ENCODE data around the gene LMBR1L.
A peak's percentile ranks its signal among the peaks of the same experiment; 100 is the strongest.
"Not testable (repeated sequence)": the region's sequence is repeated elsewhere in the genome, so short reads cannot be mapped to it uniquely, and the experiment has no call there.

LMBR1L gene

GRCh38 chr12:49084438-49084837, 26.2 kb downstream of the LMBR1L start:
- no peak for DNase-seq

GRCh38 chr12:49079793-49080192, 30.9 kb downstream of the LMBR1L start:
- no peak for DNase-seq

GRCh38 chr12:49070971-49071370, 39.7 kb downstream of the LMBR1L start:
- DNase-seq, result no peak

DNA sequence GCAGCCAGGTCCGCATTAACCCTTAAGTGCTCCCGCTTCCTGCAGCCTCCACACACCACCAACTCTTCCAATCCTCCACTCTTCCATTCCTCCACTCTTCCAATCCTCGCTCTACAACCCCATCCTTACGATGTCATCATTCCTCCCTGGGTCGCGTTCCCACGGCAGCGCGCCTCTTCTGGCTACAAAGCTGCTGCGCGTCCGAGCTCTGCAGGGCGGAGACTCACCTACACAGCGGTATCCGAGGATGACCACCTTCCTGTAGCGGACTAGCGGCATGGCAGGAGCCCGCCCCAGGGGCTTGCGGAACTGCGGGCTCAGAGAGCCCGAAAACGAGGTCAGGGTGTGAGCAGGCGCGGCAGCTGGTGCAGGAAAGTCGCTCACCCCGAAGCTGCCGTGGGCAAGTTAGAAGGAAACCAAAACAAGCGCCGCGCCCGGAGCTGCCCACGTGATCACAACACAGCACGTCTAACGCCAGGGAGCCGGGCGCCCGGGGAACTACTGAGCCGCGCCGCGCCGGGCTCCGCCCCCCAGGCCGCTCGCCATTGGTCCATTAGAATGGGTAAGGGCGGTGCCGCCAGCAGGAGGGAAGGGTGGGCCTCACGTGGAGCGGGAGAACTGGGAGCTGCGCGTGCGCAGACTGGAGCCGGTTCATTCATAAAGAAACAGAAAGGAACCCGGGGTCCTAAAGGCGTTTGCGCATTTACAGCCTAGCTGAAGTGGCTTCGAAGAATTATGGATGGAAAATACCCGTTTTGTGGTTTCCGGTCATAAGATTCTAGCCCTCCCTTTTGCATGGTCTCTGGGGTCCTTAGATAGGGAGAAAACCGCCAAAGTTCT, 40.9 kb downstream of the LMBR1L start, which contains the start of gene RHEBL1:
TSS of gene RHEBL1 (minus strand) at position 473 of the 840 bp plus-strand sequence. CDS start at position 279, 194 bp downstream.
- peak; percentile 91 for DNase-seq

DNA sequence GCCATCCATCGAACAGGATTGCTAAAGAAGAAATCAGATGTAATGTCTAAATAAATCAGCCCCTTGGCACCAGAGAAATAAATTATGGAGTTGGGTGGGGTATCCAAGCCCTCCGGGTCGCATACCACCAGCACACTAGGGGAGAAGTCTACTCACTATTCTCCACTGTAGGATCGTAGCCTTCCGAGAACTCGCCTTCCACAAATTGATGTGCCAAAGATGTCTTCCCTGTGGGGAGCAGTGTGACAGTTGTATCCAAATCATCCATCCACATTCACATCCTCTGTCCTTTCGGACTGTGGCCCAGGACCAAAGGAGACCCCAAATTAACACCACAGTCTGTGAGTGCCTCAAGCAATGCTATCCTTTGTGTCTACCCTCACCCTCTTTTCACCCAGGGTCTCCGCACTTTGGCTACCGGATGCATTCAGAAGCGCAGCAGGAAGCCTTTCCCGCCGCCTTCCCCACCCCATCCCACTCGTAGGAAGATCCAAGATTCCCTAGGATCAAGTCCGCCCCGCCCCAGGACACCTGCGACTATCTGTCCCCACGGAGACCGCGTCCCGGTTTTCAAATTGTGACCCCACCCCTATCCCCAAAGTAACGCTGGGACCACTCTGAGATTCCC, 41.7 kb downstream of the LMBR1L start:
- DNase-seq, result no peak

DNA sequence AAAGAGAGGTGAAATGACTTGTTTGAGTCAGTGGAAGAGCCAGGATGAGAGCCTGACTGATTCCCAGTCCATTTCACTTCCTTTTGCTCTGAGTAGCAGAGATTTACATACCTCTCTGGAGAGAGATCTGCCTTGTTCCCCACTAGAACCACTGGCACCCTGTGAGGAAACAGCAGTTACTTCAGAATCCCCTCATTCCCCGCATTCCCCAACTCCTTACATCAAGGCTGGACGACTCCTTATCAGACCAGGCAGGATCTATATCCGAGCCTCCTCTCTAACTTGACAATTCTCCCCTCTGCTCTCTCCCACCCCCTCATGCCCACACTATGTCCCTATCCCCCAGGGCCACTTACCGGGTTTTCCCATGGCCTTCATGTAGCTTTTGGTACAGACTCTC, 44.5 kb downstream of the LMBR1L start:
- DNase-seq, result no peak

GRCh38 chr12:49064767-49065152, 45.9 kb downstream of the LMBR1L start:
- no peak for DNase-seq

DNA sequence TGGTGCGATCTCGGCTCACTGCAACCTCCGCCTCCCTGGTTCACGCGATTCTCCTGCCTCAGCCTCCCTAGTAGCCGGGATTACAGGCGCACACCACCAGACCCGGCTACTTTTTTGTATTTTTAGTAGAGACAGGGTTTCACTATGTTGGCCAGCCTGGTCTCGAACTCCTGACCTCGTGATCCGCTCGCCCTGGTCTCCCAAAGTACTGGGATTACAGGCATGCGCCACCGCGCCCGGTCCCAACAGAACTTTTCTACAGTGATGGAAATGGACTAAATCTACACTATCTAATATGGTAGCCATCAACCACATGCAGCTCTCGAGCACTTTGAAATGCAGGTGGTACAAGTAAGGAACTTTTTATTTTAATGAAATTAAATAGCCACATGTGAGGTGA, 48.7 kb downstream of the LMBR1L start:
- DNase-seq, result not testable (repeated sequence)

DNA sequence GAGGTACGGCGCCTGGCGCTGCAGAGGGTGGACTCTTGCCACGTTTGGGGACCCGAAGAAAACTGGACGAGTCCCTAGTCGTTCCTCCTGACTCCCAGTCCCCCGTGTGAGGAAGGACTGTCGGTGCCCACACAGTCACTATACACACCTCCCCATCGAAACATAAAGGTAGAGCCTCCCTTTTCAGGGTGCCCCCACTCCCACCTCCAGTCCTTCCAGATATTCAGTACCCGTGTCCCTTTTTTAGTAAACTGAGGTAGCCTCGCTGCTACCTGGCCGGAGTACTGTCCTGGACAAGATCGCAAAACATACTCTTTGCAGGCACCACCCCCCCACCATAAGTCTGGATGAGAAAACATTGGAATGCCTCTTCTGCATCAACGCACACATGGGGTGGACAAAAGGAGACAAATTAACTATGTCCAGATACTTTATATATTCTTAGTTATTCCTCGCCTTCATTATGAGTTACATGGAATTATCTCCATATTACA, 49.4 kb downstream of the LMBR1L start:
- no peak for DNase-seq

DNA sequence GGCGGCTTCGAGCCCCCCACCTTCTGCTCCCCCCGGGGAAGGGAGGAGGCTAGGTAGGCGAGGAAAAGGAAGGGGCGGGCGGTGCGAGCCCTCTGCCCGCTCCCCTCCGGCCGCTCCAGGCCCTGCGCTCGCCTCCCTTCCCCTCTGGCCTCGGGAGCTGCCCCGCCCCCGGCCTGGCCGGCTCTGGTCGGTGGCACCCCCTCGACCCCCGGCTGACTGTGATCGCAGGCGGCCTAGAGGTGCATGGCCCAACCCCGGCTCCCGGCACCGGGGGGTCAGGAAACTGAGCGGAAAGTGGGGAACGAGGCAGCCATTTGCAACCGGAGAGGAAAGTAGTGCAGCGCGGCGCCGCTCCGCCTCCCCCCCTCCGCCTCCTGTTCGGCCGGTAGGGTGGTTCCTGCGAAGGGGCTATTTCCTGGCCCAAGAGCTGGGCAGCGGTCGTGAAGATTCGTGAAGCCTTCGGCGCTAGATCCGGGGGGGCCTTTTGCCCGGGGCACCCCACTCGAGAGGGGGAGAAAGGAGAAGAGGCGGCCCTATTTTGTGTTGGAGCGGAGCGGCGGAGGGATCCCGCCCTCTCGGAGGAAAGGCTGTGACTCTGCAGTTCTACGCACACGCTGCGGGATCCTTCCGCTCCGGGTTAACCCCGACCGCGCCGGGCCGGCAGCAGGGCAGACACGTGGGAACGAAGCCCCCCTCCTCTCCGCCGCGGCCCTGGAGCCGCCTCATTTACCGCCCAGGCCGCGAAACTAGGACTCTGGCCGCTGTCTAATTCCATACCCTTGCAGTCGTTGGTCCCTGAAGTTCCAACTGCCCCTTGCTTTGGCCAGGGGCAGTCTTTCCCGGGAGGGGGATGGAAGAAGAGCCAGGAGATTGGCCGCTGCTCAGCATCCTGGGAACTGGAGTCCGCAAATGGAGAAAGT, 50.1 kb downstream of the LMBR1L start, which contains the start of gene KMT2D:
TSS of gene KMT2D (minus strand) at position 558 of the 920 bp plus-strand sequence. CDS start 5,470 bp downstream, outside the sequence.
- DNase-seq, result peak; percentile 71

- no peak for DNase-seq
Measured at GRCh38 chr12:49059299-49060171, 51.1 kb downstream of the LMBR1L start.

GRCh38 chr12:49059045-49059298, 51.7 kb downstream of the LMBR1L start:
- DNase-seq, result no peak

GRCh38 chr12:49058366-49059044, 52.1 kb downstream of the LMBR1L start:
- no peak for DNase-seq

- no peak for DNase-seq
Measured at GRCh38 chr12:49057888-49058287, 52.8 kb downstream of the LMBR1L start.

- DNase-seq, result no peak
Measured at GRCh38 chr12:49055978-49056754, 54.5 kb downstream of the LMBR1L start.

GRCh38 chr12:49055092-49055491, 55.6 kb downstream of the LMBR1L start:
- DNase-seq, result no peak

DNA sequence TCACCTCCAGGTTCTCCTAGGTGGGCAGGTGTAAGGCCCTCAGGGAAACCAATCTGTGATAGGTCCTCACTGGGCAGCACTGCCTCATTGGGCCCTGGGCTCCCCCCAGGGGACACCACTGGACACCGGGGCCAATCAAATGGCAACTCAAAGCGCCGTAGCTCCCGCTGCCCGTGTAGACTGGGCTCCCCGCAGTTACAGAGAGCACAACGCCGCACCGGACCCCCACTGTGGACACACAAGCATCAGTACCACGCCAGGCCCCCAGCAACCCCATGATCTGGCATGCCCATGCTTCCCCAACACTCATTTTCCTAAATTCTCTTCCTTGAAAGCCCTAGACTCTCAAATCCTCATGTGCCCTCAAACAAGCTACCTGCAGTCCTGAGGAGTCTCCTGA, 56.1 kb downstream of the LMBR1L start:
- DNase-seq, result no peak

GRCh38 chr12:49054096-49054495, 56.6 kb downstream of the LMBR1L start:
- no peak for DNase-seq

GRCh38 chr12:49052451-49053208, 58.0 kb downstream of the LMBR1L start:
- DNase-seq, result no peak
